Measurements from ENCODE around the gene PPP2R3C. TPM values are rescaled to one million over a fixed set of nuclear protein-coding genes. Genes with fewer than 3 reads are reported as not detected.

Gene PPP2R3C
- total RNA-seq, 1 experiment from 2014 or later: 13.3 TPM

- DNase-seq: peak in 1 of 2 experiments; percentile 36
- Histone ChIP-seq H3K27ac (peak overlapping the region; percentile 75), H3K9me2 (ENCODE audit: insufficient read depth) (no peaks in the 10 kb centered on the region), H3K4me2 (peak overlapping the region; percentile 97), H3K9me3 (ENCODE audit: insufficient read depth, low read depth) (no peaks in the 10 kb centered on the region), H4K20me1 (ENCODE audit: insufficient read depth) (no peaks in the 10 kb centered on the region), H3K4me3 (peak overlapping the region; percentile 87), H3K4me1 (replicated peaks; ENCODE audit: insufficient read depth) (peaks cover 23% of the 10 kb centered on the region), H3F3A (ENCODE audit: insufficient read depth, low read depth) (peaks cover 16% of the 10 kb centered on the region), H3K79me2 (ENCODE audit: low read depth) (peaks cover 20% of the 10 kb centered on the region), H2AFZ (peak overlapping the region; percentile 91), H3K27me3 (ENCODE audit: insufficient read depth, low read depth) (no peaks in the 10 kb centered on the region), H3K36me3 (ENCODE audit: low read depth) (no peaks in the 10 kb centered on the region)
- ChIA-PET POLR2A (ENCODE audit: unreplicated experiment) (interaction anchor here (0.6 kb wide), 2 partner anchors 14 to 64 kb away, joined by 11 to 23 read pairs; no protein-coding TSS in a partner anchor), CTCF (no interaction called here)
- BruUV-seq (replicated peaks): TSS peak; percentile 59
- no peak for TF ChIP-seq EZH2 (IDR thresholded peaks at IDR 0.05; ENCODE audit: low read depth)
- no peak for TF ChIP-seq CTCF (conservative IDR thresholded peaks at IDR 0.05)
- intact Hi-C loops (cut with micrococcal nuclease; ENCODE audit: unreplicated experiment): loop anchor here (5.0 kb wide), 4 partner anchors 245 to 780 kb away; partner anchors contain the start of genes BRMS1L and PSMA6
Observed at GRCh38 chr14:35046751-35047536, 74.8 kb downstream of the PPP2R3C start.

GRCh38 chr14:35046048-35046750 is 75.6 kb downstream of the PPP2R3C start, which contains the start of gene FAM177A1:
Gene FAM177A1 (plus strand): TSS chr14:35046272. CDS start chr14:35046464, 192 bp downstream.
- POLR2A ChIA-PET (ENCODE audit: unreplicated experiment): interaction anchor here (0.6 to 0.8 kb wide), 6 partner anchors 15 to 370 kb away, joined by 4 to 23 read pairs (median 4); partner anchors contain the start of gene BAZ1A
- intact Hi-C loops (cut with micrococcal nuclease; ENCODE audit: unreplicated experiment): loop anchor here (5.0 kb wide), 4 partner anchors 246 to 781 kb away; partner anchors contain the start of genes BRMS1L and PSMA6
- TF ChIP-seq CTCF (conservative IDR thresholded peaks at IDR 0.05): no peak
- no peak for TF ChIP-seq EZH2 (IDR thresholded peaks at IDR 0.05; ENCODE audit: low read depth)

GRCh38 chr14:35045798-35046047 is 76.1 kb downstream of the PPP2R3C start:
- peak overlapping the region; percentile 76 for H3K27ac ChIP-seq
- intact Hi-C loops (cut with micrococcal nuclease; ENCODE audit: unreplicated experiment): loop anchor here (5.0 kb wide), 4 partner anchors 247 to 782 kb away; partner anchors contain the start of genes BRMS1L and PSMA6
- no peak for TF ChIP-seq CTCF (conservative IDR thresholded peaks at IDR 0.05)
- no peak for TF ChIP-seq EZH2 (IDR thresholded peaks at IDR 0.05; ENCODE audit: low read depth)
- no peaks in the 10 kb centered on the region for H3K27me3 ChIP-seq (ENCODE audit: insufficient read depth, low read depth)
- CTCF ChIA-PET: no interaction called here
- H3K4me1 ChIP-seq (replicated peaks; ENCODE audit: insufficient read depth): peaks cover 20% of the 10 kb centered on the region
- no peaks in the 10 kb centered on the region for H3K36me3 ChIP-seq (ENCODE audit: low read depth)
- H3K4me3 ChIP-seq: peak overlapping the region; percentile 87
- H3K9me3 ChIP-seq (ENCODE audit: insufficient read depth, low read depth): no peaks in the 10 kb centered on the region
- peaks cover 11% of the 10 kb centered on the region for H3F3A ChIP-seq (ENCODE audit: insufficient read depth, low read depth)
- no peak for DNase-seq
- peaks cover 20% of the 10 kb centered on the region for H3K79me2 ChIP-seq (ENCODE audit: low read depth)
- no TSS peak for BruUV-seq (replicated peaks)
- POLR2A ChIA-PET (ENCODE audit: unreplicated experiment): interaction anchor here (0.6 to 0.8 kb wide), 4 partner anchors 74 to 371 kb away, joined by 4 to 5 read pairs (median 4); partner anchors contain the start of gene BAZ1A
- H2AFZ ChIP-seq: peak overlapping the region; percentile 99
- H4K20me1 ChIP-seq (ENCODE audit: insufficient read depth): no peaks in the 10 kb centered on the region
- H3K9me2 ChIP-seq (ENCODE audit: insufficient read depth): no peaks in the 10 kb centered on the region
- peak overlapping the region; percentile 97 for H3K4me2 ChIP-seq

More at GRCh38 chr14:35046048-35046750, 75.6 kb downstream of the PPP2R3C start, which contains the start of gene FAM177A1:
- no peaks in the 10 kb centered on the region for H3K36me3 ChIP-seq (ENCODE audit: low read depth)
- no peaks in the 10 kb centered on the region for H3K9me2 ChIP-seq (ENCODE audit: insufficient read depth)
- peak within 1 kb of the TSS; percentile 76 for H3K27ac ChIP-seq
- H3K4me1 ChIP-seq (replicated peaks; ENCODE audit: insufficient read depth): peaks cover 23% of the 10 kb centered on the region
- DNase-seq: peak; percentile 87 to 95
- CTCF ChIA-PET: no interaction called here
- H3F3A ChIP-seq (ENCODE audit: insufficient read depth, low read depth): peaks cover 11% of the 10 kb centered on the region
- peak within 1 kb of the TSS; percentile 97 for H3K4me2 ChIP-seq
- H2AFZ ChIP-seq: peak within 1 kb of the TSS; percentile 99
- peak within 1 kb of the TSS; percentile 87 for H3K4me3 ChIP-seq
- peaks cover 20% of the 10 kb centered on the region for H3K79me2 ChIP-seq (ENCODE audit: low read depth)
- no peaks in the 10 kb centered on the region for H4K20me1 ChIP-seq (ENCODE audit: insufficient read depth)
- BruUV-seq (replicated peaks): no TSS peak
- H3K9me3 ChIP-seq (ENCODE audit: insufficient read depth, low read depth): no peaks in the 10 kb centered on the region
- no peaks in the 10 kb centered on the region for H3K27me3 ChIP-seq (ENCODE audit: insufficient read depth, low read depth)

All from PC-9 (cell line).